Naive thymus-derived CD8-positive, alpha-beta T cell (primary cell): Measurements from ENCODE around the gene KIRREL3. TPM values are rescaled to one million over a fixed set of nuclear protein-coding genes. Genes with fewer than 3 reads are reported as not detected.
A peak's percentile ranks its signal among the peaks of the same experiment; 100 is the strongest.

Experiments
- ATAC-seq, 2 donors: fragments of 150-1000 bp; cut with Tn5 transposase in 1 of 2; sonication (Bioruptor Pico), chemical (Tn5 transposase) in 1 of 2; 1 replicate in 1 of 2; 2 replicates in 1 of 2; pipeline ENCODE4 v1.10.0; 2021; ENCODE audit warnings: mild to moderate bottlenecking in 2 of 2, moderate library complexity in 2 of 2
- POLR2A ChIA-PET: fragments of 350-600 bp; sonication (Branson Sonifier 250); formaldehyde crosslinking; loops from one replicate; lab custom pipeline; 2021; ENCODE audit warnings: antibody characterized with exemption; lab: Charles Lee
- DNase-seq, 10 donors: peaks; one replicate each; pipeline versions ENCODE4 v3.0.0 to v3.0.0-alpha.2; 2020 to 2022
- H3K27ac Mint-ChIP-seq, 10 donors: one replicate each; pipeline ENCODE4 v1.8.0; 2020 to 2022; ENCODE audit warnings: mild to moderate bottlenecking in 10 of 10, mixed read lengths in 10 of 10, moderate library complexity in 4 of 10, inconsistent platforms in 1 of 10
- H3K27me3 Mint-ChIP-seq, 5 donors: one replicate each; pipeline ENCODE4 v1.8.0; 2021 to 2022; ENCODE audit warnings: mixed read lengths in 5 of 5
- H3K36me3 Mint-ChIP-seq, 3 donors: one replicate each; pipeline ENCODE4 v1.8.0; 2020 to 2022; ENCODE audit warnings: mixed read lengths in 3 of 3, mild to moderate bottlenecking in 2 of 3, inconsistent platforms in 1 of 3
- H3K4me1 Mint-ChIP-seq, 4 donors: one replicate each; pipeline ENCODE4 v1.8.0; 2021 to 2022; ENCODE audit warnings: mixed read lengths in 4 of 4
- H3K4me3 Mint-ChIP-seq, 10 donors: one replicate each; pipeline ENCODE4 v1.8.0; 2020 to 2022; ENCODE audit warnings: mild to moderate bottlenecking in 10 of 10, mixed read lengths in 10 of 10, moderate library complexity in 6 of 10, inconsistent platforms in 1 of 10
- H3K9me3 Mint-ChIP-seq, 9 donors: one replicate each; pipeline ENCODE4 v1.8.0; 2020 to 2022; ENCODE audit warnings: mixed read lengths in 9 of 9, mild to moderate bottlenecking in 3 of 9, inconsistent platforms in 1 of 9, moderate library complexity in 1 of 9
- polyA plus RNA-seq, 3 donors: library from polyadenylated mRNA; unstranded; fragments of 300-500 nt; fragmentation: Illumina TruSeq; gene quantifications; one replicate each; pipeline ENCODE4 v1.2.3, GENCODE V29; 2021
- total RNA-seq, 8 experiments: library from RNA in 2 of 8; stranded (reverse) in 2 of 8; gene quantifications; one replicate each; pipeline ENCODE4 v1.2.3 and lab custom pipeline; 2021 to 2026

Gene KIRREL3
- total and polyA plus RNA-seq, 5 experiments from 2014 or later = not detected

- POLR2A ChIA-PET = no interaction called here
- H3K36me3 Mint-ChIP-seq = peaks cover 0 to 9% (median 0%) of the 10 kb centered on the region in 3 donors
- H3K27ac Mint-ChIP-seq = no peak overlapping the region
- H3K4me3 Mint-ChIP-seq = no peak overlapping the region
- no peaks in the 10 kb centered on the region for H3K4me1 Mint-ChIP-seq
- DNase-seq (no peak), ATAC-seq (no peak)
- H3K9me3 Mint-ChIP-seq = peaks cover 0 to 31% (median 12%) of the 10 kb centered on the region in 9 donors
- peaks cover 16 to 50% (median 33%) of the 10 kb centered on the region in 5 donors for H3K27me3 Mint-ChIP-seq
These were observed 492.9 kb downstream of the KIRREL3 start for GRCh38 chr11:126507646-126508045.

DNA sequence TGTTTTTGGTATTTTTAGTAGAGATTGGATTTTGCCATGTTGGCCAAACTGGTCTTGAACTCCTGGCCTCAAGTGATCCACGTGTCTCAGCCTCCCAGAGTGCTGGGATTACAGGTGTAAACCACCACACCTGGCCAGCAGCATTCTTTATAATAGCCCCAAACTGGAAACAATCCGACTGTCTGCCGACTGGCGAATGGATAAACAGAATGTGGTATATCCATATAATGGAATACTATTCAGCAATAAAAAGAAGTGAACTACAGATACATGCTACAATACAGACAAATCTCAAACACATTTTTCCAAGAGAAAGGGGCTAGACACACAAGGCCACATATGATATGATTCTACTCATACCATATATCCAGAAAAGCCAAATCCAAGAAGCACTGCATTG, 493.8 kb downstream of the KIRREL3 start:
- Mint-ChIP-seq H3K9me3 (peaks cover 0 to 31% (median 12%) of the 10 kb centered on the region in 9 donors), H3K4me1 (no peaks in the 10 kb centered on the region), H3K27me3 (peaks cover 20 to 41% (median 29%) of the 10 kb centered on the region in 5 donors), H3K36me3 (peaks cover 0 to 9% (median 0%) of the 10 kb centered on the region in 3 donors), H3K27ac (no peak overlapping the region), H3K4me3 (no peak overlapping the region)
- POLR2A ChIA-PET = no interaction called here
- ATAC-seq (no peak), DNase-seq (no peak)

DNA sequence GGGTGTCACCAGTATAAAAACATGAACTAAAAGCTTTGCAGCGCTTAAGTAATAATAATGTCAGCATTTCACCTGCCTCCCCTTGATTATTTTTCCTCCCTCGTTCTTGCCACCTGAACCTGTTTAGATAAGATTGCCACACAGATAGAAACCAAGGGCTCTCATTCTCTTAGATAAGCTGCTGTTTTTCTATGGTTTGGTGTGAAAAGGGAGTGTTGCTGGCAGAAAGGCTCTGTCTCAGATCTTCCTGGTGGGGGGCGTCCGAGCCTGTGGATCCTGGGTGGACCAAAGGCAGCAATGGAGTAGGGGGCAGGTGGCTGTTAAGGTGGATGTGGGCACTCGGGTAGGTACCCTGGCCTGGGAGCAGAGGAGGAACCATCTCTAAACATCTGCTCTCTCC, 497.6 kb downstream of the KIRREL3 start:
- H3K27me3 Mint-ChIP-seq = peaks cover 24 to 38% (median 28%) of the 10 kb centered on the region in 5 donors
- H3K27ac Mint-ChIP-seq = no peak overlapping the region
- H3K9me3 Mint-ChIP-seq = peaks cover 0 to 31% (median 12%) of the 10 kb centered on the region in 9 donors
- H3K4me1 Mint-ChIP-seq = no peaks in the 10 kb centered on the region
- H3K4me3 Mint-ChIP-seq = no peak overlapping the region
- DNase-seq (no peak), ATAC-seq (no peak)
- peaks cover 0 to 9% (median 0%) of the 10 kb centered on the region in 3 donors for H3K36me3 Mint-ChIP-seq
- POLR2A ChIA-PET = no interaction called here

DNA sequence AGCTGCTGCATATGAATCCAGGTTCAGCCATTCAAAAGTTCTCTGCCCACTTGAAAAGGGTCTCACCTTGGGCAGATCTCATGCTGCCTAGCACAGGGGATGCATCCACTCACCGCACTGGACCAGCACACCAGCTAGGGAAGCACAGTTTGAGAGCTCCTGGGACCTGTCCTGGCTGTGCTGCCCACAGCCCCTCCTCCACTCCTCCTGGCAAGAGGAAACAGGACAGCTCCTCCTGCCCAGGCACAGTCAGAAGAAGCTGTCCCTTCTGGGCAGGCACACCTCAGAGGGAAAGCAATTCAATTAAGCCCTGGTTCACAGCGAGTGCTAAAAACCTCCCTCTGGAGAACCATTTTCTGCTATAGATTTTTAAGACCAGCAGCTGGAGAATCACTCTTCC, 498.4 kb downstream of the KIRREL3 start:
- Mint-ChIP-seq H3K4me3 (no peak overlapping the region), H3K27me3 (peaks cover 24 to 38% (median 28%) of the 10 kb centered on the region in 5 donors), H3K36me3 (peaks cover 0 to 9% (median 0%) of the 10 kb centered on the region in 3 donors), H3K27ac (no peak overlapping the region), H3K9me3 (peaks cover 0 to 27% (median 12%) of the 10 kb centered on the region in 9 donors), H3K4me1 (no peaks in the 10 kb centered on the region)
- POLR2A ChIA-PET = no interaction called here
- DNase-seq (no peak), ATAC-seq (no peak)

DNA sequence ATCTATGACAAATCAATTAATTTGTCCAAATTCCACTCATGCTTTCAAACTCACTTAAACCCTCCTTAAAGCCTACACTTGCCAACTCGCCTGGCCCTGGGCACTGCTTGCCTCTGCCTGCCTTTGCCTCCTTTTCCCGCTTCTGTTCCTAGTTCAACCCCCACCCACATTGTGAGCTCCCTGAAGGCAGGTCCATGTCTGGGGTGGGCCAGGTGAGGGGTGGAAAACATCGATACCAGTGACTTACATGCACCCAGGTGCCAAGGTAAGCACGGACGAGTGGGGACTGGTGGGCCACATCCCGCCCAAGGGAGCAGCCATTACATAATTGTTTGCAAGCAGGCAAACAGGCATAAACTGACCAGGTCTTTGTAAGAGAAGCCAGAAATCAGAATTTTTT, 498.9 kb downstream of the KIRREL3 start:
- Mint-ChIP-seq H3K36me3 (peaks cover 0 to 6% (median 0%) of the 10 kb centered on the region in 3 donors), H3K4me1 (no peaks in the 10 kb centered on the region), H3K27me3 (peaks cover 23 to 38% (median 28%) of the 10 kb centered on the region in 5 donors), H3K9me3 (peaks cover 0 to 22% (median 8%) of the 10 kb centered on the region in 9 donors), H3K4me3 (no peak overlapping the region), H3K27ac (no peak overlapping the region)
- DNase-seq (no peak), ATAC-seq (no peak)
- POLR2A ChIA-PET = no interaction called here

DNA sequence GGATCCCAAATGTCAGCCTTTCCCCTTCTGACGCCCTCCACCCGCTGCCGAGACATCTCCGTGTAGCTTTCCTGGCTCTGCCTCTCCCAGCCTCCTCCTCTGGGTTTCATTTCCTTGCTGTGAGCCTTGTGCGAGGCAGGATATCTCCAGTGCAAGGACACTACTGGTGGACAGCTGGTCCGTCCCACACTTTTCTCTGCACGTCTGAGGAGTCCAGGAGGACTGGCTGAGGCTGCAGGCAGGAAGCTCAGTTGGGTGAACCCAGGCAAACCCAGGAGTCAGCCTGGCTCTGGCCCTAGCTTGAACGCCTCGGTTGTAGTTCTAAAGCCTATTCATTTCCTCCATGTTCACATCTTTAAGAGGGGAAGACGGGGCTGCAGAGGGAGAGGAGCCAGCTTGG, 499.6 kb downstream of the KIRREL3 start:
- peaks cover 23 to 38% (median 28%) of the 10 kb centered on the region in 5 donors for H3K27me3 Mint-ChIP-seq
- POLR2A ChIA-PET = no interaction called here
- ATAC-seq = no peak

GRCh38 chr11:126499131-126499752, 501.3 kb downstream of the KIRREL3 start:
- H3K9me3 Mint-ChIP-seq = peaks cover 0 to 6% (median under 1%) of the 10 kb centered on the region in 9 donors
- H3K36me3 Mint-ChIP-seq = peaks cover 0 to 2% (median 0%) of the 10 kb centered on the region in 3 donors
- H3K27me3 Mint-ChIP-seq = peaks cover 19 to 39% (median 24%) of the 10 kb centered on the region in 5 donors
- POLR2A ChIA-PET = no interaction called here
- H3K4me1 Mint-ChIP-seq = no peaks in the 10 kb centered on the region
- no peak overlapping the region for H3K27ac Mint-ChIP-seq
- ATAC-seq (no peak), DNase-seq (peak in 1 of 10 donors; percentile 13)
- no peak overlapping the region for H3K4me3 Mint-ChIP-seq

More for the DNA sequence above, 499.6 kb downstream of the KIRREL3 start:
- DNase-seq = no peak
- no peak overlapping the region for H3K4me3 Mint-ChIP-seq
- H3K4me1 Mint-ChIP-seq = no peaks in the 10 kb centered on the region
- peaks cover 0 to 6% (median 0%) of the 10 kb centered on the region in 3 donors for H3K36me3 Mint-ChIP-seq
- H3K9me3 Mint-ChIP-seq = peaks cover 0 to 17% (median 6%) of the 10 kb centered on the region in 9 donors
- H3K27ac Mint-ChIP-seq = no peak overlapping the region

DNA sequence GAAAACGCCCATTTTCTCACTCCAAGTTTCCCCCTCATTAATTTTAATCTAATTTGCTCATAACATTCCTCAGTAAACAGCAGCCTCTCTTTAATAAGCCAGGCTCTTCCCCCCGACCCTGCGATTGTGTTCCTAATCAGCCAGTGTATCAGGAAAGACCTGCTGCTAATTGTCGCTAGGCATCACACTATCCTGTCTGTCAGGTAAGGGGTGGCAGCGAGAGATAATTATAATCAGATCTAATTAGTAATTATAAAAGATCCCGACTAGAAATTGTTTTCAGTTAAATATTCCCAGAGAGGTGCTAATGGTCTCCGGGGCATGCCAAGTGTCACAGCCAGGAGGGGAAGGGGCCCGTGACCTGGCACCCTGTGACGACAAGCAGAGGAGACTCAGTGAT, 502.3 kb downstream of the KIRREL3 start:
- Mint-ChIP-seq H3K36me3 (no peaks in the 10 kb centered on the region), H3K4me3 (no peak overlapping the region), H3K27me3 (peaks cover 17 to 37% (median 19%) of the 10 kb centered on the region in 5 donors), H3K27ac (no peak overlapping the region), H3K9me3 (no peaks in the 10 kb centered on the region), H3K4me1 (no peaks in the 10 kb centered on the region)
- ATAC-seq (no peak), DNase-seq (no peak)
- POLR2A ChIA-PET = no interaction called here

DNA sequence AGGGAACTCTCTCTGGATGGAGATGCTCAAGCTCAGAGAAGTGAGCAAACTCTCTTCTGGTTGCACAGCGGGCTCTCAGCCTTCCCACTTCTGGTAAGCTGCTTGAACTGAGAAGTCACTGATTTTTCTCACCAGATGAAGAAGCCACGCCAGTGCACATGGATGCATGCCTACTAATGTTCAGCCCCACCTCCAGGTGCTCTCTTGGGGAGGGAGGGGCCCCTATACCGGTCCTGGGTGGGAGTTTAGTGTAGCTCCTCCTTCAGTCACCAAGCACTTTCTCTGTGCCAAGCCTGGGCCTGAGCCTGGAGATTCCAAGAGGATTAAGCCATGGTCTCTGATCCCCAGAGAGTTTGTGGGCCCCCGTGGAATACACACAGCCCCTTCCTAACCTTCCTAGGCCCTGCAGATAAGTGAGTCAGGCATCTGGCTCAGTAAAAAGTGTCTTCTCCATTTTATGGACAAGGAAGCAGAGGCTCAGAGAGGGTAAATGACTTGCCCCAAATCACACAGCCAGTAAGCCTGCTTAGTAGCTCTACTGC, 502.9 kb downstream of the KIRREL3 start:
- H3K4me3 Mint-ChIP-seq = no peak overlapping the region
- no peaks in the 10 kb centered on the region for H3K9me3 Mint-ChIP-seq

GRCh38 chr11:126496576-126497337, 503.8 kb downstream of the KIRREL3 start:
- H3K9me3 Mint-ChIP-seq = no peaks in the 10 kb centered on the region
- no peaks in the 10 kb centered on the region for H3K36me3 Mint-ChIP-seq
- peak overlapping the region in 1 of 10 donors; percentile 12 for H3K27ac Mint-ChIP-seq
- DNase-seq (no peak), ATAC-seq (no peak)
- H3K4me1 Mint-ChIP-seq = no peaks in the 10 kb centered on the region
- no peak overlapping the region for H3K4me3 Mint-ChIP-seq
- POLR2A ChIA-PET = no interaction called here
- H3K27me3 Mint-ChIP-seq = peaks cover 11 to 29% (median 18%) of the 10 kb centered on the region in 5 donors

More for the DNA sequence above, 502.9 kb downstream of the KIRREL3 start:
- DNase-seq = no peak
- ATAC-seq = no peak
- H3K27ac Mint-ChIP-seq = no peak overlapping the region
- POLR2A ChIA-PET = no interaction called here
- no peaks in the 10 kb centered on the region for H3K36me3 Mint-ChIP-seq
- peaks cover 12 to 33% (median 19%) of the 10 kb centered on the region in 5 donors for H3K27me3 Mint-ChIP-seq
- no peaks in the 10 kb centered on the region for H3K4me1 Mint-ChIP-seq

- POLR2A ChIA-PET = no interaction called here
- no peaks in the 10 kb centered on the region for H3K9me3 Mint-ChIP-seq
- DNase-seq (no peak), ATAC-seq (no peak)
- no peaks in the 10 kb centered on the region for H3K36me3 Mint-ChIP-seq
- no peaks in the 10 kb centered on the region for H3K4me1 Mint-ChIP-seq
- H3K27ac Mint-ChIP-seq = peak overlapping the region in 2 of 10 donors; percentile 37 to 68
- H3K27me3 Mint-ChIP-seq = peaks cover 9 to 19% (median 12%) of the 10 kb centered on the region in 5 donors
- H3K4me3 Mint-ChIP-seq = peak overlapping the region in 1 of 10 donors; percentile 22
These were observed 505.0 kb downstream of the KIRREL3 start for GRCh38 chr11:126495281-126496220.

GRCh38 chr11:126494831-126495230, 505.7 kb downstream of the KIRREL3 start:
- POLR2A ChIA-PET = no interaction called here
- Mint-ChIP-seq H3K27me3 (peaks cover 8 to 15% (median 10%) of the 10 kb centered on the region in 5 donors), H3K4me1 (no peaks in the 10 kb centered on the region), H3K4me3 (no peak overlapping the region), H3K36me3 (no peaks in the 10 kb centered on the region), H3K27ac (no peak overlapping the region), H3K9me3 (no peaks in the 10 kb centered on the region)
- ATAC-seq = no peak
- DNase-seq = no peak
